H1 (cell line): Measurements from ENCODE around the gene LPP. TPM values are rescaled to one million over a fixed set of nuclear protein-coding genes. Genes with fewer than 3 reads are reported as not detected.

Source experiments
- CTCF ChIA-PET: fragments of 300-600 bp; sonication (Branson Sonifier 250); formaldehyde crosslinking; loops from one replicate; lab custom pipeline; 2021; ENCODE audit not compliant: partially characterized antibody; lab: Charles Lee
- POLR2A ChIA-PET: fragments of 300-600 bp; sonication (Branson Sonifier 250); formaldehyde crosslinking; loops from one replicate; lab custom pipeline; 2021; ENCODE audit warnings: inconsistent platforms; ENCODE audit not compliant: partially characterized antibody; lab: Charles Lee
- DNase-seq, 2 experiments: peaks; one replicate each; pipeline versions ENCODE4 v3.0.0 to v3.0.0-alpha.2; 2010 to 2022; ENCODE audit warnings: low spot score in 2 of 2, low read depth in 1 of 2, mixed read lengths in 1 of 2
- FAIRE-seq: peaks from 2 replicates; lab custom pipeline; 2011; peaks lifted over from hg19 to GRCh38; lab: Jason Lieb, UNC
- H2AFZ ChIP-seq: 2 replicates; pipeline ENCODE4 v1.8.1; 2012; ENCODE audit warnings: low read length, inconsistent platforms
- H2AK5ac ChIP-seq: 2 replicates; pipeline ENCODE4 v1.6.1; 2013; ENCODE audit warnings: low read depth, low read length
- H2BK120ac ChIP-seq: replicated peaks from 2 replicates; pipeline ENCODE3; 2013; ENCODE audit warnings: low read depth, low read length, inconsistent platforms
- H2BK12ac ChIP-seq: 2 replicates; pipeline ENCODE4 v1.6.1; 2013; ENCODE audit warnings: low read depth, low read length
- H2BK15ac ChIP-seq: 2 replicates; pipeline ENCODE4 v1.6.1; 2013; ENCODE audit warnings: low read length
- H2BK20ac ChIP-seq: 2 replicates; pipeline ENCODE4 v1.6.1; 2013; ENCODE audit warnings: low read length
- H2BK5ac ChIP-seq: 2 replicates; pipeline ENCODE4 v1.6.1; 2013; ENCODE audit warnings: low read depth, low read length
- H3K14ac ChIP-seq: 2 replicates; pipeline ENCODE4 v1.6.1; 2013; ENCODE audit warnings: inconsistent platforms; ENCODE audit not compliant: insufficient read length
- H3K18ac ChIP-seq: 2 replicates; pipeline ENCODE4 v1.6.1; 2013; ENCODE audit warnings: low read length; ENCODE audit errors: extremely low read depth
- H3K23ac ChIP-seq: 2 replicates; pipeline ENCODE4 v1.6.1; 2013; ENCODE audit warnings: inconsistent platforms; ENCODE audit not compliant: insufficient read length
- H3K23me2 ChIP-seq: 2 replicates; pipeline ENCODE4 v1.6.1; 2013; ENCODE audit warnings: low read depth, low read length
- H3K27ac ChIP-seq: 2 replicates; pipeline ENCODE4 v1.6.1; 2011; ENCODE audit warnings: low read depth, low read length, inconsistent platforms
- H3K27me3 ChIP-seq, 4 experiments: replicated peaks in 1 of 4; 1 replicate in 1 of 4; 2 replicates in 3 of 4; pipeline versions ENCODE4 v1.6.1 to v1.8.1; 2011 to 2013; ENCODE audit warnings: low read length in 3 of 4, mild to moderate bottlenecking in 3 of 4, inconsistent platforms in 2 of 4, mixed read lengths in 2 of 4, moderate library complexity in 1 of 4; ENCODE audit not compliant: control insufficient read depth in 3 of 4, insufficient read depth in 3 of 4; ENCODE audit errors: extremely low read depth in 1 of 4
- H3K36me3 ChIP-seq, 4 experiments: 2 replicates each; pipeline versions ENCODE4 v1.6.1 to v1.8.1; 2011 to 2013; ENCODE audit warnings: mild to moderate bottlenecking in 4 of 4, low read length in 3 of 4, moderate library complexity in 2 of 4, control low read depth in 1 of 4, inconsistent platforms in 1 of 4; ENCODE audit not compliant: insufficient read depth in 4 of 4, control insufficient read depth in 2 of 4
- H3K4ac ChIP-seq: replicated peaks from 2 replicates; pipeline ENCODE3; 2013; ENCODE audit warnings: low read length, low read depth, mixed read lengths, inconsistent platforms; ENCODE audit not compliant: insufficient read length
- H3K4me1 ChIP-seq, 4 experiments: replicated peaks in 1 of 4; 1 replicate in 1 of 4; 2 replicates in 3 of 4; pipeline versions ENCODE4 v1.6.1 to v1.8.1; 2011 to 2013; ENCODE audit warnings: low read length in 3 of 4, inconsistent platforms in 2 of 4, mixed read lengths in 1 of 4; ENCODE audit not compliant: insufficient read depth in 4 of 4, control insufficient read depth in 3 of 4
- H3K4me2 ChIP-seq, 2 experiments: 2 replicates each; pipeline versions ENCODE4 v1.6.1 to v1.8.1; 2011 to 2013; ENCODE audit warnings: low read depth in 2 of 2, low read length in 2 of 2, control low read depth in 1 of 2, inconsistent platforms in 1 of 2, mild to moderate bottlenecking in 1 of 2; ENCODE audit not compliant: insufficient read depth in 1 of 2
- H3K4me3 ChIP-seq, 4 experiments: fragments of 200-600, 300-600 bp in 1 of 4; sonication (generic), shearing (Covaris generic), sonication (Bioruptor Twin) in 1 of 4; 2 replicates each; pipeline versions ENCODE4 v1.5.1 to v1.8.1; 2011 to 2016; ENCODE audit warnings: low read length in 4 of 4, low read depth in 3 of 4, control low read depth in 2 of 4, inconsistent platforms in 2 of 4, mild to moderate bottlenecking in 2 of 4, mixed read lengths in 1 of 4, moderate library complexity in 1 of 4; ENCODE audit not compliant: insufficient read depth in 2 of 4; ENCODE audit errors: extremely low read depth in 1 of 4
- H3K56ac ChIP-seq: replicated peaks from 2 replicates; pipeline ENCODE3; 2013; ENCODE audit warnings: low read depth, mild to moderate bottlenecking, mixed read lengths, low read length, inconsistent platforms; ENCODE audit not compliant: insufficient read length
- H3K79me1 ChIP-seq: 2 replicates; pipeline ENCODE4 v1.6.1; 2013; ENCODE audit warnings: low read depth, low read length, control low read depth
- H3K79me2 ChIP-seq, 2 experiments: 2 replicates each; pipeline versions ENCODE4 v1.6.1 to v1.8.1; 2012 to 2013; ENCODE audit warnings: low read length in 2 of 2, mild to moderate bottlenecking in 2 of 2, inconsistent platforms in 1 of 2; ENCODE audit not compliant: insufficient read depth in 2 of 2, control insufficient read depth in 1 of 2
- H3K9ac ChIP-seq, 4 experiments: replicated peaks in 1 of 4; 1 replicate in 1 of 4; 2 replicates in 3 of 4; pipeline versions ENCODE4 v1.6.1 to v1.8.1; 2011 to 2013; ENCODE audit warnings: low read depth in 3 of 4, low read length in 3 of 4, control low read depth in 2 of 4, mild to moderate bottlenecking in 2 of 4, moderate library complexity in 2 of 4, inconsistent platforms in 1 of 4; ENCODE audit errors: extremely low read depth in 1 of 4
- H3K9me3 ChIP-seq, 2 experiments: 2 replicates each; pipeline versions ENCODE4 v1.6.1 to v1.8.1; 2012 to 2013; ENCODE audit warnings: mild to moderate bottlenecking in 2 of 2, moderate library complexity in 2 of 2, control low read depth in 1 of 2, inconsistent platforms in 1 of 2, low read depth in 1 of 2, low read length in 1 of 2, mixed read lengths in 1 of 2; ENCODE audit not compliant: insufficient read depth in 2 of 2
- H4K20me1 ChIP-seq, 2 experiments: replicated peaks in 1 of 2; 2 replicates each; pipeline versions ENCODE3 to v1.8.1; 2011 to 2013; ENCODE audit warnings: inconsistent platforms in 2 of 2, low read length in 2 of 2, mild to moderate bottlenecking in 1 of 2; ENCODE audit not compliant: insufficient read depth in 2 of 2, control insufficient read depth in 1 of 2
- H4K5ac ChIP-seq: 2 replicates; pipeline ENCODE4 v1.6.1; 2013; ENCODE audit warnings: low read length, low read depth, mixed read lengths, inconsistent platforms; ENCODE audit not compliant: insufficient read length
- H4K8ac ChIP-seq: 2 replicates; pipeline ENCODE4 v1.8.0; 2013; ENCODE audit warnings: mild to moderate bottlenecking, moderate library complexity, low read length, inconsistent platforms; ENCODE audit not compliant: insufficient read depth; ENCODE audit errors: extremely low read depth
- H4K91ac ChIP-seq: replicated peaks from 2 replicates; pipeline ENCODE3; 2013; ENCODE audit warnings: low read length, mixed read lengths, inconsistent platforms; ENCODE audit not compliant: insufficient read length
- BACH1 ChIP-seq: IDR thresholded peaks from 2 replicates; pipeline ENCODE4 v1.6.1; 2012; ENCODE audit warnings: low read length, improper control_type of control experiment
- CHD1 ChIP-seq: IDR thresholded peaks from 2 replicates; pipeline ENCODE4 v1.6.1; 2012; ENCODE audit warnings: low read depth, low read length, improper control_type of control experiment
- GTF2F1 ChIP-seq: IDR thresholded peaks from 2 replicates; pipeline ENCODE4 v1.6.1; 2012; ENCODE audit warnings: low read depth, low read length, improper control_type of control experiment, borderline replicate concordance
- JUND ChIP-seq: IDR thresholded peaks from 2 replicates; pipeline ENCODE4 v1.6.1; 2011; ENCODE audit warnings: mild to moderate bottlenecking, improper control_type of control experiment, low read length
- KDM1A ChIP-seq: fragments of 200-600, 300-600 bp; sonication (generic); IDR thresholded peaks from 2 replicates; pipeline ENCODE4 v1.7.1; 2016; ENCODE audit warnings: mild to moderate bottlenecking, low read length, borderline replicate concordance
- KDM4A ChIP-seq: IDR thresholded peaks from one replicate; pipeline ENCODE4 v1.7.1; 2012; ENCODE audit warnings: low read depth, mild to moderate bottlenecking, moderate library complexity, low read length, inconsistent platforms; ENCODE audit not compliant: severe bottlenecking
- NANOG ChIP-seq: IDR thresholded peaks from 2 replicates; pipeline ENCODE4 v1.6.1; 2011; ENCODE audit warnings: low read length, low read depth, mild to moderate bottlenecking, inconsistent platforms; ENCODE audit not compliant: insufficient read depth, poor library complexity, severe bottlenecking
- RBBP5 ChIP-seq: IDR thresholded peaks from 2 replicates; pipeline ENCODE4 v1.7.1; 2012; ENCODE audit warnings: low read depth, mild to moderate bottlenecking, inconsistent platforms, low read length, moderate library complexity, borderline replicate concordance
- RFX5 ChIP-seq: IDR thresholded peaks from 2 replicates; pipeline ENCODE4 v1.6.1; 2011; ENCODE audit warnings: low read depth, low read length, improper control_type of control experiment, borderline replicate concordance
- SIN3A ChIP-seq, 2 experiments: IDR thresholded peaks in 1 of 2; conservative IDR thresholded peaks in 1 of 2; 2 replicates each; pipeline ENCODE4 v1.6.1; 2011 to 2012; ENCODE audit warnings: low read length in 2 of 2, improper control_type of control experiment in 1 of 2, low read depth in 1 of 2, mild to moderate bottlenecking in 1 of 2
- SIX5 ChIP-seq: IDR thresholded peaks from 2 replicates; pipeline ENCODE4 v1.6.1; 2011; ENCODE audit warnings: mild to moderate bottlenecking, low read depth, low read length
- SP4 ChIP-seq: IDR thresholded peaks from 2 replicates; pipeline ENCODE4 v1.6.1; 2012; ENCODE audit warnings: low read length, inconsistent platforms
- SUZ12 ChIP-seq: fragments of 200-600 bp; sonication (generic); IDR thresholded peaks from 2 replicates; pipeline ENCODE4 v1.6.1; 2012; ENCODE audit warnings: mild to moderate bottlenecking, inconsistent platforms, low read length, moderate library complexity, mixed read lengths
- TAF1 ChIP-seq: IDR thresholded peaks from 2 replicates; pipeline ENCODE4 v1.6.1; 2011; ENCODE audit warnings: mild to moderate bottlenecking, low read depth, low read length
- TBP ChIP-seq: IDR thresholded peaks from 2 replicates; pipeline ENCODE4 v1.6.1; 2011; ENCODE audit warnings: low read depth, low read length, improper control_type of control experiment
- WGBS, 2 experiments: shearing (Covaris generic) in 1 of 2; methylation state at CpG; one replicate each; pipeline versions ENCODE4 v1.1.6 to v1.1.7; 2013 to 2015; ENCODE audit warnings: low lambda C conversion rate in 2 of 2, mixed read lengths in 2 of 2, inconsistent platforms in 1 of 2, low coverage in 1 of 2, missing lambda C conversion rate in 1 of 2; ENCODE audit not compliant: insufficient replicate concordance in 2 of 2, insufficient coverage in 1 of 2, insufficient read length in 1 of 2; ENCODE audit errors: extremely low coverage in 1 of 2, missing lambda C conversion rate in 1 of 2; 5-methylcytosine and 5-hydroxymethylcytosine counted together
- polyA plus RNA-seq, 7 experiments: library from polyadenylated mRNA; depleted of rRNA in 3 of 7; stranded (reverse) in 5 of 7; unstranded in 2 of 7; fragments of >200 nt in 5 of 7; fragments of 200-250 nt in 2 of 7; gene quantifications; 1 replicate in 5 of 7; 2 replicates in 1 of 7; 4 replicates in 1 of 7; pipeline versions ENCODE4 v1.2.1 to v1.2.3, GENCODE V29; 2011 to 2013; ENCODE audit warnings: missing spikeins in 2 of 7, mixed read lengths in 2 of 7
- total RNA-seq: library from RNA; stranded (reverse); fragmentation: NEBNext Ultra II Directional; extraction: Animal tissue kit (Norgen Biotek cat#: 25700); gene quantifications from 2 replicates; pipeline ENCODE4 v1.2.1, GENCODE V29; 2021

Gene LPP
- total and polyA plus RNA-seq, 2 of the 8 experiments (the other 6 are each of a cell fraction or from before 2014, with no cell fraction given), result 10.0 to 53.3 TPM

- ChIA-PET POLR2A (no interaction called here), CTCF (interaction anchor here (1.3 to 2.8 kb wide), 3 partner anchors 13 to 710 kb away, joined by 3 to 18 read pairs (median 4); no protein-coding TSS in a partner anchor)
- H3K27ac ChIP-seq, result no peak overlapping the region
- no peak overlapping the region for H3K23ac ChIP-seq
- H2BK12ac ChIP-seq, result no peak overlapping the region
- H3K4me1 ChIP-seq, result peaks cover 0 to 8% (median 4%) of the 10 kb centered on the region in 4 experiments; a peak in 3 of 7 replicates
- no peak overlapping the region for H3K4me3 ChIP-seq
- H3K56ac ChIP-seq, result no peak overlapping the region
- no peaks in the 10 kb centered on the region for H4K20me1 ChIP-seq
- no peak overlapping the region for H2AFZ ChIP-seq
- H3K79me2 ChIP-seq, result peaks cover 3 to 34% of the 10 kb centered on the region in 2 experiments; a peak in 2 of 4 replicates
- no peak overlapping the region for H3K18ac ChIP-seq
- no peak overlapping the region for H4K91ac ChIP-seq
- no peak for DNase-seq
- H2BK120ac ChIP-seq, result no peak overlapping the region
- H3K36me3 ChIP-seq, result no peaks in the 10 kb centered on the region; a peak in 1 of 8 replicates
- no peaks in the 10 kb centered on the region; the same call in 1 of the 2 replicates for H3K23me2 ChIP-seq
- FAIRE-seq, result no peak
- H3K4ac ChIP-seq, result no peak overlapping the region
- no peak overlapping the region for H2BK20ac ChIP-seq
- H3K27me3 ChIP-seq, result no peaks in the 10 kb centered on the region
- peaks cover 6% of the 10 kb centered on the region; the same call in 1 of the 2 replicates for H3K79me1 ChIP-seq
- no peak overlapping the region for H3K4me2 ChIP-seq
- H4K8ac ChIP-seq, result no peak overlapping the region
- no peak overlapping the region for H2BK5ac ChIP-seq
- no peak overlapping the region for H4K5ac ChIP-seq
- H3K9ac ChIP-seq, result no peak overlapping the region
- H2BK15ac ChIP-seq, result no peak overlapping the region
- no peaks in the 10 kb centered on the region for H3K9me3 ChIP-seq
- no peak overlapping the region for H2AK5ac ChIP-seq
- H3K14ac ChIP-seq, result no peak overlapping the region
- 94% methylated on average over 1 of the region's 1 CpG; no CpG with 5 or more reads in 1 of the 2 experiments for WGBS, 2 experiments
- no peak for TF ChIP-seq RFX5
- no peak for TF ChIP-seq SIN3A (conservative IDR thresholded peaks at IDR 0.05 in 1 of 2, IDR thresholded peaks at IDR 0.05 in 1 of 2; ENCODE audit: low read depth in 1 of 2, low read length in 2 of 2)
- no peak for TF ChIP-seq KDM4A
- no peak for TF ChIP-seq NANOG
- TF ChIP-seq GTF2F1, result no peak
- no peak for TF ChIP-seq RBBP5
- no peak for TF ChIP-seq BACH1
- TF ChIP-seq TBP, result no peak
- TF ChIP-seq SP4, result no peak
- TF ChIP-seq KDM1A, result no peak
- no peak for TF ChIP-seq SIX5
- no peak for TF ChIP-seq SUZ12
- no peak for TF ChIP-seq JUND
- no peak for TF ChIP-seq CHD1
- no peak for TF ChIP-seq TAF1
Observed at GRCh38 chr3:188218603-188219002, 64.6 kb downstream of the LPP start.
